Spinal cord (tissue), 10 donors: ENCODE data around the gene DSEL. TPM values are rescaled to one million over a fixed set of nuclear protein-coding genes. Genes with fewer than 3 reads are reported as not detected.
A peak's percentile ranks its signal among the peaks of the same experiment; 100 is the strongest.

ENCODE experiments used
- DNase-seq, 6 donors: peaks; one replicate each; pipeline versions ENCODE4 v3.0.0 to v3.0.0-alpha.2; 2013 to 2015; ENCODE audit warnings: low spot score in 6 of 6, low read depth in 4 of 6
- H3K27ac ChIP-seq: one replicate; pipeline ENCODE4 v1.5.1; 2013; ENCODE audit warnings: low read depth, low read length, control low read depth
- H3K27me3 ChIP-seq: one replicate; pipeline ENCODE4 v1.6.1; 2013; ENCODE audit warnings: low read length; ENCODE audit not compliant: control insufficient read depth, insufficient read depth
- H3K36me3 ChIP-seq: one replicate; pipeline ENCODE4 v1.6.1; 2013; ENCODE audit warnings: low read length; ENCODE audit not compliant: control insufficient read depth, insufficient read depth
- H3K4me1 ChIP-seq: one replicate; pipeline ENCODE4 v1.6.1; 2013; ENCODE audit warnings: low read length; ENCODE audit not compliant: control insufficient read depth, insufficient read depth
- H3K4me3 ChIP-seq: one replicate; pipeline ENCODE4 v1.5.1; 2013; ENCODE audit warnings: low read depth, low read length, control low read depth
- H3K9me3 ChIP-seq: one replicate; pipeline ENCODE4 v1.6.1; 2013; ENCODE audit warnings: low read length; ENCODE audit not compliant: control insufficient read depth, insufficient read depth
- WGBS: methylation state at CpG from one replicate; pipeline ENCODE4 v1.1.5; 2013; ENCODE audit warnings: missing lambda C conversion rate; ENCODE audit not compliant: insufficient coverage; 5-methylcytosine and 5-hydroxymethylcytosine counted together
- polyA plus RNA-seq, 2 donors: library from polyadenylated mRNA; unstranded; fragments of 120-200 nt; gene quantifications; one replicate each; pipeline ENCODE4 v1.2.1, GENCODE V29; 2013; ENCODE audit not compliant: insufficient read length in 2 of 2
- total RNA-seq, 2 donors: library from RNA; depleted of rRNA in 1 of 2; stranded (reverse); fragments of 120-200 nt in 1 of 2; fragments of >200 nt in 1 of 2; gene quantifications; one replicate each; pipeline versions ENCODE4 v1.2.3 to v1.2.4, GENCODE V29; 2013 to 2014
- donor health status: healthy.

Gene DSEL
- total and polyA plus RNA-seq, 4 donors = 17.4 to 55.4 (median 33.3) TPM

DNA sequence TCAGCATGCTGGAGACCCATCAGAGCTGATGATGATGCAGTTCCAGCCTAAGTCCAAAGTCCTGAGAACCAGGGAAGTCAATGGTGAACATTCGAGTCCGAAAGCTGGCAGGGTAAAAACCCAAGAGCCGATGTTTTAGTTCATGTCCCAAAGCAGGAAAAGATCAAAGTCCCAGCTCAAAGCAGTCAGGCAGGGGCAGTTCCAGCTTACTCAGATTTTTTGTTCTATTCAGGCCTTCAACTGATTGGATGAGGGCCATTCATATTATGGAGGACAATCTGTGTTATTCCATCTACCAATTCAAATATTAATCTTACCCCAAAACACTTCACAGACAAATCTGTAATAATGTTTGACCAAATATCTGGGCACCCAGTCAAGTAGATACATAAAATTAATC is 38.3 kb downstream of the DSEL start:
- Histone ChIP-seq H3K27me3 (no peaks in the 10 kb centered on the region), H3K36me3 (no peaks in the 10 kb centered on the region), H3K27ac (no peak overlapping the region), H3K4me1 (no peaks in the 10 kb centered on the region), H3K9me3 (no peaks in the 10 kb centered on the region), H3K4me3 (no peak overlapping the region)
- no peak for DNase-seq
- 100% methylated on average over 3 of the region's 3 CpGs for WGBS

DNA sequence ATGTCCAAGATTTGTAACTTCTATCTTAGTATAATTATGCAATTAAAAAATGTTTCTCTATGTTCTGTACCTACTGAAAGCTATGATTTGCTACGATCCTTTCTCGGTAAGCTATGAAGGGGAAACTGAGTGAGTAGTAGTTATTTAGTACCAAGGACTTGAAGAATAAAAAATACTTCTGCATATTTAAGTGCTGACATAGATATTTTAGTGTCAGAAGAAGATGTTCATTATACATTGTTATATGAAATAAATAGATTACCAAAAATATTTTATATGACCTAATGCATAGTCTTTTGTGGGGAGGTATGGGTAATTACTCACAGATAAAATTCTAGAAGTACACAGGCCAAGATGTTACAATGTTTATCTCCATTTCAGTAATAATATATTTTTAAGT is 39.0 kb downstream of the DSEL start:
- no peaks in the 10 kb centered on the region for H3K27me3 ChIP-seq
- H3K27ac ChIP-seq = no peak overlapping the region
- DNase-seq = no peak
- no peak overlapping the region for H3K4me3 ChIP-seq
- no CpG with 5 or more reads among the region's 2 CpGs for WGBS
- no peaks in the 10 kb centered on the region for H3K4me1 ChIP-seq
- no peaks in the 10 kb centered on the region for H3K9me3 ChIP-seq
- no peaks in the 10 kb centered on the region for H3K36me3 ChIP-seq

DNA sequence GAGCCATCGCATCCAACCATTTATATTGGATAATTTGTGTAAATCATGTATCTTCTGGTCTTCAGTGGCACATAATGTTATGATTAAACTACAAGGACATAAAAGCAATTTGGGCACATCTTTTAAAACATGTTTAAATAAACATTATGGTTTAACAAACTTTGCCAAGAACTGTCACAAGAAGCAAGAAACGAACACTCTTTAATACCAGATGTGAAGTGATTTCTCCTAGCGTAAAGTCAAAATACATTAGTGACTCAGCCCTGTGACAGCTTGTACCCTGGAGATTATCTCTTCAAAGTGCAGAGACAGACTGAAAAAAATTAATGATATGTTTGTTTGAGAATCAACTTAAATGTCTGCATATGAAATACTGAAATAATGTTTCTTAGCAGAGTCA is 39.9 kb downstream of the DSEL start:
- H3K27me3 ChIP-seq = no peaks in the 10 kb centered on the region
- H3K4me3 ChIP-seq = no peak overlapping the region
- no peaks in the 10 kb centered on the region for H3K36me3 ChIP-seq
- no peak overlapping the region for H3K27ac ChIP-seq
- no peak for DNase-seq
- WGBS = 100% methylated on average over 1 of the region's 3 CpGs
- H3K9me3 ChIP-seq = no peaks in the 10 kb centered on the region
- H3K4me1 ChIP-seq = no peaks in the 10 kb centered on the region

GRCh38 chr18:67475673-67476072 is 40.8 kb downstream of the DSEL start:
- DNase-seq = no peak
- no peak overlapping the region for H3K4me3 ChIP-seq
- H3K27ac ChIP-seq = no peak overlapping the region
- no peaks in the 10 kb centered on the region for H3K27me3 ChIP-seq
- no peaks in the 10 kb centered on the region for H3K36me3 ChIP-seq
- no peaks in the 10 kb centered on the region for H3K9me3 ChIP-seq
- no peaks in the 10 kb centered on the region for H3K4me1 ChIP-seq
- WGBS = no CpG with 5 or more reads among the region's 1 CpG

DNA sequence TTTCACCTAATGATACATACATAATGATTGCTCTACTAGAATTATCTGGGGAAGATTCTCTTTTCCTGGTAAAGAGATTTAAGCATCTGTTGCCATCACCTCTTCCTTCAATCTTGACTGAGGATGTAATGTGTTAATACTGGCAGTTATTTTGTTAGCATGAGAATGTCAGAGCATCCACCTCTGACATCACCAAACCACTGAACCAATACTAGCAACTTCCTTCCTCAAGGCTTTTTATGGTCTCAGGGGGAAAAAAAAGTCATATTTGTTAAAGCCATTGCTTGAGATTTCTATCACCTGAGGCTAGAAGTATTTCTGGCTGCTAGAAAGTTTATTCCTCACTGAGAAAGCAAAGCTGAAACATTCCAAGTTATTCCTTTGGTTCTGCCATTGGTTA is 48.5 kb downstream of the DSEL start:
- H3K4me1 ChIP-seq = no peaks in the 10 kb centered on the region
- H3K9me3 ChIP-seq = no peaks in the 10 kb centered on the region
- DNase-seq = no peak
- no peak overlapping the region for H3K27ac ChIP-seq
- H3K4me3 ChIP-seq = no peak overlapping the region
- H3K36me3 ChIP-seq = no peaks in the 10 kb centered on the region
- no peaks in the 10 kb centered on the region for H3K27me3 ChIP-seq

DNA sequence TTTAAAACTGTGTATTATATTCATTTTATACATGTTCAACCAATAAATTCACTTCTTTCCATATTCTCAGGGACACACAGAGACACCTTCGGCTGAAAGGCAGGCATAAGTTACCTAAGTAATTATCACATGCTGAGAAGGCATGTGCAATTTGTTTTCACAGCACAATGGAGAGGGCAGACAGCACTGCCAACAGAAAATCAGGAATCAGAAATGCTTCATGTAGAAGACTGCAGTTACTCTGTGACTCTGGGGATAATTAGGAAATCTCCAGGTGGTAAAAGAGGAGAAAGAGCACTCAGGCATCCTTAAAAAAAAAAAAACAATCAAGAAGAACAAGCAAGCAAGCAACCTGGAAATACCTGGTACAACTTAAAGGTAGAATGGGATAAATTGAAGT is 49.3 kb downstream of the DSEL start:
- peak in 2 of 6 donors; percentile 7 to 77 for DNase-seq
- Histone ChIP-seq H3K9me3 (no peaks in the 10 kb centered on the region), H3K4me1 (no peaks in the 10 kb centered on the region), H3K36me3 (no peaks in the 10 kb centered on the region), H3K4me3 (no peak overlapping the region), H3K27ac (no peak overlapping the region), H3K27me3 (no peaks in the 10 kb centered on the region)
- no CpG with 5 or more reads among the region's 1 CpG for WGBS

GRCh38 chr18:67464499-67464898 is 52.0 kb downstream of the DSEL start:
- no peak for DNase-seq
- H3K27ac ChIP-seq = no peak overlapping the region
- no peak overlapping the region for H3K4me3 ChIP-seq
- H3K9me3 ChIP-seq = peaks cover 2% of the 10 kb centered on the region
- H3K36me3 ChIP-seq = no peaks in the 10 kb centered on the region
- H3K4me1 ChIP-seq = no peaks in the 10 kb centered on the region
- no peaks in the 10 kb centered on the region for H3K27me3 ChIP-seq
- 100% methylated on average over 1 of the region's 1 CpG for WGBS

DNA sequence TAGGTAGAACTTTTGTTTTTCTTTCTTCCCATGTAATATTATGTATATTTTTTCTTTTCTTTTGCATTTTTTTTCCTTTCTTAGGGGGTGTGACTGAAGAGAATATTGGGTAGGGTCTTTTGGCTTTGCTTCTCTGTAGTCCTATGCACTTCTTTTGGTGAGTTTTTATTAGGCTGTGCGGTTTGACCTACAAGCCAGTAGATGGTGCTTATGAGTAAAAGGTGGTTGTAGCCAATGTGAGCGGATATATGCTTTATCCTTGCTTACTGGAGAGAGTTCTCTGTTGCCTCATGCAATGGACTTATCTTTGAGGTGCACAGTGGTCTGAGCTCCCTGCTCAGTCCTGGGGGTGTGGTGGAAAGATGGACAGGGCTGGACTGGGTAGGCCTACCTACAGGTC is 52.7 kb downstream of the DSEL start:
- no peaks in the 10 kb centered on the region for H3K36me3 ChIP-seq
- DNase-seq = no peak
- H3K4me1 ChIP-seq = no peaks in the 10 kb centered on the region
- H3K9me3 ChIP-seq = peaks cover 2% of the 10 kb centered on the region
- no peak overlapping the region for H3K4me3 ChIP-seq
- H3K27ac ChIP-seq = no peak overlapping the region
- H3K27me3 ChIP-seq = no peaks in the 10 kb centered on the region
- 85% methylated on average over 2 of the region's 2 CpGs for whole genome bisulfite sequencing

- Histone ChIP-seq H3K4me3 (no peak overlapping the region), H3K36me3 (no peaks in the 10 kb centered on the region), H3K9me3 (peaks cover under 1% of the 10 kb centered on the region), H3K27me3 (no peaks in the 10 kb centered on the region), H3K27ac (no peak overlapping the region), H3K4me1 (no peaks in the 10 kb centered on the region)
- WGBS = 88% methylated on average over 1 of the region's 3 CpGs
- DNase-seq = peak in 1 of 6 donors; percentile 59
These were observed 59.8 kb downstream of the DSEL start for GRCh38 chr18:67456711-67457110.
